OCI-LY3 (cell line): ENCODE results near the gene NUDT4B.
"Not testable (repeated sequence)": the region's sequence is repeated elsewhere in the genome, so short reads cannot be mapped to it uniquely, and the experiment has no call there.

Experiments used
- CTCF ChIP-seq: fragments of 200-600, 300-600 bp; sonication (generic); IDR thresholded peaks from 2 replicates; pipeline ENCODE4 v1.5.1; 2014; ENCODE audit warnings: antibody characterized with exemption, low read length, low read depth
- EZH2phosphoT487 ChIP-seq: fragments of 200-600 bp; shearing (Covaris generic); IDR thresholded peaks from 2 replicates; pipeline ENCODE4 v1.6.1; 2018; ENCODE audit warnings: antibody characterized with exemption, mixed run types, low read depth

- TF ChIP-seq CTCF, EZH2phosphoT487: not testable (repeated sequence)
Observed at GRCh38 chr1:148777649-148778048, 29.1 kb downstream of the NUDT4B start.
